Lower leg skin (tissue), 4 donors: ENCODE measurements around the gene TMCC2. TPM values are rescaled to one million over a fixed set of nuclear protein-coding genes. Genes with fewer than 3 reads are reported as not detected.
A peak's percentile ranks its signal among the peaks of the same experiment; 100 is the strongest.

Experiments used
- DNase-seq, 2 donors: peaks; one replicate each; pipeline ENCODE4 v3.0.0-alpha.2; 2019; ENCODE audit warnings: low spot score in 2 of 2
- H3K4me3 ChIP-seq: fragments of 200-600 bp; sonication (generic); 2 replicates; pipeline ENCODE4 v1.5.1; 2017; ENCODE audit warnings: mild to moderate bottlenecking, low read depth; ENCODE audit not compliant: poor library complexity, severe bottlenecking
- CTCF ChIP-seq, 3 donors: fragments of 450-650 bp; IDR thresholded peaks; one replicate each; pipeline ENCODE4 v1.5.1; 2016; ENCODE audit warnings: antibody characterized with exemption in 3 of 3, mild to moderate bottlenecking in 3 of 3, moderate library complexity in 2 of 3
- POLR2A ChIP-seq, 2 donors: fragments of 450-650 bp; IDR thresholded peaks; one replicate each; pipeline ENCODE4 v1.6.1; 2016 to 2017; ENCODE audit warnings: antibody characterized with exemption in 2 of 2, mild to moderate bottlenecking in 1 of 2, moderate library complexity in 1 of 2
- WGBS, 2 donors: methylation state at CpG; one replicate each; pipeline ENCODE4 v1.1.5; 2018; 5-methylcytosine and 5-hydroxymethylcytosine counted together
- intact Hi-C: fragments of 100-400 bp; cut with DNase I; formaldehyde crosslinking; loops from one replicate; pipeline ENCODE4 v1.15.0; 2023; ENCODE audit warnings: low total_unique reads
- total RNA-seq, 4 donors: library from RNA; depleted of rRNA; stranded (reverse); fragments of >200 nt; gene quantifications; one replicate each; pipeline ENCODE4 v1.1.0, GENCODE V29; 2016

Gene TMCC2
- total RNA-seq, 4 donors from 2014 or later: 2.2 to 4.2 (median 3.5) TPM

GRCh38 chr1:205312866-205313562, 85.3 kb downstream of the TMCC2 start:
- H3K4me3 ChIP-seq: no peak overlapping the region
- intact Hi-C loops: no loop called here
- no peak for DNase-seq
- TF ChIP-seq CTCF (IDR thresholded peaks at IDR 0.05) (no peak), POLR2A (IDR thresholded peaks at IDR 0.05) (no peak)
- WGBS, 2 donors: 79 to 80% methylated on average over 10 of the region's 10 CpGs

GRCh38 chr1:205313563-205314308, 86.0 kb downstream of the TMCC2 start:
- TF ChIP-seq POLR2A (IDR thresholded peaks at IDR 0.05) (no peak), CTCF (IDR thresholded peaks at IDR 0.05) (no peak)
- 44 to 45% methylated on average over 20 to 21 of the region's 21 CpGs for WGBS, 2 donors
- intact Hi-C loops: no loop called here
- H3K4me3 ChIP-seq: no peak overlapping the region
- no peak for DNase-seq

DNA sequence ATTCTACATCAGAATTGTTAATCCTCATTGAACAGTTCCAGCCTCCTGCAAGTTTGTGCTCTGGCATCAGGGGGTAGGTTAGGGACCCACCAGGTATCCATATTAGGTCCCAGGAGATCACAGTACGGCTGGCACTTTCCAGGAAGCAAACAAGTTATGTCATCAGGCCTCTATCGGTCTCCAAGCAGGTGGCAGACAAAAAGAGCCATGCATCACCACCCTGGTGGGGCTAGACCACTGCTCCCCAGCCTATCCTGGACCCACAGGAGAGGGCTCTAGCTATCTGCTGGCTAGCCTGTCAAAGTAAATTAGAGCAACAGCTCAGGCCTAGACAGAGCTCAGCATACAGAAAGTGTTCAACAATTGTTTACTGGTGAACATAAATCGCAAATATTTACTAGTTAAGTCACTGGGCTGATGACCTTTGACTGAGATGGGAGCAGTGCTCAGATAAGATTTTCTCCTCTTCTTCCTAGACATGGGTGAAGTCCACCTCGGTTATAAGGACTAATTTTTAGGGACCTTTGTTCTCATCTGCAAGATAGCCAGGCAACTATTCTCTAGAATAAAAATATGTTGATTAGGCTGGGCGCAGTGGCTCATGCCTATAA, 87.4 kb downstream of the TMCC2 start:
- TF ChIP-seq POLR2A (IDR thresholded peaks at IDR 0.05) (no peak), CTCF (IDR thresholded peaks at IDR 0.05) (no peak)
- WGBS, 2 donors: 87 to 93% methylated on average over 5 of the region's 5 CpGs
- no peak overlapping the region for H3K4me3 ChIP-seq
- DNase-seq: no peak
- intact Hi-C loops: no loop called here

GRCh38 chr1:205316161-205316566, 88.4 kb downstream of the TMCC2 start:
- 41 to 46% methylated on average over 2 of the region's 2 CpGs for WGBS, 2 donors
- intact Hi-C loops: no loop called here
- TF ChIP-seq POLR2A (IDR thresholded peaks at IDR 0.05): no peak
- TF ChIP-seq CTCF (IDR thresholded peaks at IDR 0.05): no peak

DNA sequence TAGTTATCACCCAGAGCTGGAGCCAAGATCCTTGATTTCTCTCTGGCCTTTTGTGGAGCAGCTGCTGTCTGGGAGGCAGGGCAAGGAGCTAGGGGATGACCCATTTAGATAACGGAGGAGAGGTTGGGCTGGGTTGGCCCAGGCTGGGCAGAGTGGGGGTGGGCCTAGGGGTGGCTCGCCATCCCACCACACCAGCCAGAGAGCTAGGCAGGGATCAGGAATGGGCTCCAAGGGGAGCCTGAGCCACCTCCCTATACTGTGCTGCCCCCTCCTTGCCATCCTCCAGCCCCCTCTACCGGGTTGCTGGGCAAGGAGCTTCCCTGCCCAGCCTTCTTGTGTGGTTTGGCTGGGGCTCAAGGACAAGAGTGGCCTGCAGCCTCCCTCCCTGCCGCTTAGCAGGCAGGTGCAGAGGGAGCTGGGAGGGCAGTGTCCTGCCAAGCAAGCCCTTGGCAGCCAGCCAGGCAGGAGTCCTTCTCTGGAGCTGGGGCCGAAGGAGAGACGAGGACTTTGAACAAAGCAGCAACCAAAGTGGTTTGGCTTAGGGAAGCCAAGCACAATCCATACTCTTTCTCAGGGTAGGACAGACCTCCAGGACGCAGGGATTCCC, 89.7 kb downstream of the TMCC2 start:
- H3K4me3 ChIP-seq: no peak overlapping the region
- intact Hi-C loops: no loop called here
- DNase-seq: peak in 1 of 2 donors; percentile 89
- TF ChIP-seq POLR2A (IDR thresholded peaks at IDR 0.05): no peak
- no peak for TF ChIP-seq CTCF (IDR thresholded peaks at IDR 0.05)
- WGBS, 2 donors: 35 to 40% methylated on average over 4 to 7 of the region's 7 CpGs

More at GRCh38 chr1:205316161-205316566, 88.4 kb downstream of the TMCC2 start:
- no peak for DNase-seq
- H3K4me3 ChIP-seq: no peak overlapping the region
